Right ventricle myocardium superior (tissue), 1 donor: ENCODE data around the gene POGLUT3. TPM values are rescaled to one million over a fixed set of nuclear protein-coding genes. Genes with fewer than 3 reads are reported as not detected.

Source experiments
- ATAC-seq: fragments of 200-7000 bp; cut with Tn5 transposase; one replicate; pipeline ENCODE4 v1.9.1; 2020; ENCODE audit warnings: mild to moderate bottlenecking; ENCODE audit not compliant: poor library complexity
- DNase-seq: peaks from one replicate; pipeline ENCODE4 v3.0.0-alpha.2; 2020
- intact Hi-C: fragments of 100-400 bp; cut with DNase I; formaldehyde crosslinking; loops from one replicate; pipeline ENCODE4 v1.11.2; 2022
- long read RNA-seq: library from polyadenylated mRNA; unstranded; transcript quantifications from one replicate; pipeline ENCODE4 v2.0.0, GENCODE V29; 2021
- total RNA-seq: library from RNA; stranded (reverse); fragmentation: NEBNext Ultra II Directional; extraction: Animal tissue kit (Norgen Biotek cat#: 25700); gene quantifications from one replicate; pipeline ENCODE4 v1.2.1, GENCODE V29; 2021
- donor health status: DM: no; HTN: yes; CAD: no; lungs with severe emphysema.

Gene POGLUT3, protein sequence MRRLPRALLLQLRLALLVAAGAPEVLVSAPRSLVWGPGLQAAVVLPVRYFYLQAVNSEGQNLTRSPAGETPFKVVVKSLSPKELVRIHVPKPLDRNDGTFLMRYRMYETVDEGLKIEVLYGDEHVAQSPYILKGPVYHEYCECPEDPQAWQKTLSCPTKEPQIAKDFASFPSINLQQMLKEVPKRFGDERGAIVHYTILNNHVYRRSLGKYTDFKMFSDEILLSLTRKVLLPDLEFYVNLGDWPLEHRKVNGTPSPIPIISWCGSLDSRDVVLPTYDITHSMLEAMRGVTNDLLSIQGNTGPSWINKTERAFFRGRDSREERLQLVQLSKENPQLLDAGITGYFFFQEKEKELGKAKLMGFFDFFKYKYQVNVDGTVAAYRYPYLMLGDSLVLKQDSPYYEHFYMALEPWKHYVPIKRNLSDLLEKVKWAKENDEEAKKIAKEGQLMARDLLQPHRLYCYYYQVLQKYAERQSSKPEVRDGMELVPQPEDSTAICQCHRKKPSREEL
- total RNA-seq = 11.3 TPM
- long read RNA-seq, full-length matches to known transcripts = 6 of 7 reads
- long read RNA-seq, partial matches to known transcripts = 1 of 7 reads
- long read RNA-seq, other reads (novel, unspliced or antisense) = 0 of 7 reads

DNA sequence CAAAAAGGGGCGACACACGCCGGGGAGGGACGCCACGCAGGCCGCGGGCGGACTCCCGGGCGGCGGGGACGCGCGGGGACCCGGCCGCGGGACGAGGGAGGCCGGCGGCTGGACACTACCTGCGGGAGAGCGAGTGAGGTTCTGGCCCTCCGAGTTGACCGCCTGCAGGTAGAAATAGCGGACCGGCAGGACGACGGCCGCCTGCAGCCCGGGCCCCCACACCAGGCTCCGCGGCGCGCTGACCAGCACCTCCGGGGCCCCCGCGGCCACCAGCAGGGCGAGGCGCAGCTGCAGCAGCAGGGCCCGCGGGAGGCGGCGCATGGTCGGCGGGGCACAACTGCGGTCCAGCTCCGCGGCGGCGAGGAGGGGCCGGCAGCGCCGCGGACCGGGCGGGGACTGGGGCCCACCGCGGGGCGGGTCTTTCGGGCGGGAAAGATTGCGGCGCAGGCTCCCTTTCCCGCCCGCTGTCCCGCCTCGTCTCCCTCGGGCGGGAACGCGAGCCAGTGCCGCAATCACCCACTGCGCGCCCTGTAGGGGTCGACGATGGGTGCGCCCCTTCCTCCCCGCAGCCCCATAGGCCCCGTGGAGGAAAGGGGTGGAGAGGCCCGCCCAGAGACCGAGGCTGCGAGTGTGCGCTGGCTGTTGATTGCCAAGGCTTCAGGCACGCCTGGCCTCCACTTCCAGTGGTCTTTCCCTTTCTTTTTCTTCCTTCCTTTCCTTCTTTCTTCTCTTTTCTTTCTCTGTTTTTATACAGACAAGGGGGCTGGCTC lies at the start of gene POGLUT3:
TSS of gene POGLUT3 (minus strand) at position 339 of the 770 bp plus-strand sequence. CDS start at position 321, 18 bp downstream.
- ATAC-seq (peak; percentile 92), DNase-seq (peak; percentile 77)
- intact Hi-C loops = loop anchor here (10.0 kb wide), 1 partner anchor 157 kb away; no protein-coding TSS in a partner anchor

DNA sequence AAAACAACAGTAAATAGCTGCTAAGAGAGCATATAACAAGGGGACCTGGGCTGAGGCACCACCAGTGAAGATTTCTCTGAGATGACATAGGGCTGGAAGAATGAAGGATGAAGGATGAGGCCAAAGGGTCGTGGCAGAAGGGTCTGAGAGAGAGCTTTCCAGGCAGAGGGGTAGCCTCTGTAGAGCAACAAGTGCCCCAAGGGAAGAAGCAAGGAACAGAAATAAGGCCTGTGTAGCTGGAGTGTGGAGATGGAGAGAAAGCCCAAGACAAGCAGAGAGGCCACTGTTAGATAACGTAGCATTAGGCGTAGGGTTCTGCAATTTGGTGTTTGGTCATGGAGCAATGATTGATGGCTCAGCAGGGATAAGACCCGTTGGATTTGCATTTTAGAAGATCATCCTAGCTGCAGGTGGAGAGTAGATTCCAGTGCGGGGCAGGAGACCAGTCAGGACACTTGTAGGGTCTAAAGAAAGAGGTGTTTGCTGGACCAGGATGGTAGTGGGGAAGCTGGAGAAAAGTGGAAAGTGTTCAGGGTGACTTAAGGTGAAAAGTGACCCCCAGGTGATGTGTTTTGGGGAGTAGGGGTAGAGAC lies 47.8 kb upstream of the POGLUT3 start:
- intact Hi-C loops = no loop called here
- DNase-seq (no peak), ATAC-seq (no peak)

DNA sequence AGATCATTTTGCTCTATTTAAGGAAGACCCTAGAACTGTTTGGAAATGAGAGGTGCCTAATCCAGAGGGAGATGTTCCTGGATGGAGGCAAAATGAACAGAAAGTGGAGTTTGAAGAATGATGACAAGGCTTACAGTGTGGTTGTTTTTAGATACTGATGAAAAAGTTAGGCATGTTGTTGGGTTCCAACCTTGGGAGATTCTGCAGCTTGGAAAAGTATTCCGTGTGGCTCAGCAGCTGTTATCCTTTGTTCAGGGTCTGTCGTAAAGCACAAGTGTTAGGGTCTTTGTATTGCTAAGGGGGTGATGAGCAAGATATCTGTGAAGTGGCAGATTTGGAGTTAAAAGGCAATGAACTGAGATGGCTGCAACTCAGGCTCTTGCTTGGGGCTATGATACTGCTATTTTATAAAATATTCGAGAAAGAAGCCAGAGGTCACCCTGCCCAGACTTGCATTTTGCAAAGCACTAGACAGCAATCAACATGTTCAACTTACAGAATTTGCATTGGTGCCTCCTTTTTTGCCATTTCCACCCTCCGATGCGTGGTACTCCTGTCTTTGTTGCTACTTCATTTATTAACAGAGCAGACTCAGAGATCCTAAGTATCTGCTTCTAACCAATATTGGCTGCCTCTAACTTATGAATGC lies 45.3 kb upstream of the POGLUT3 start:
- ATAC-seq = no peak
- intact Hi-C loops = no loop called here

DNA sequence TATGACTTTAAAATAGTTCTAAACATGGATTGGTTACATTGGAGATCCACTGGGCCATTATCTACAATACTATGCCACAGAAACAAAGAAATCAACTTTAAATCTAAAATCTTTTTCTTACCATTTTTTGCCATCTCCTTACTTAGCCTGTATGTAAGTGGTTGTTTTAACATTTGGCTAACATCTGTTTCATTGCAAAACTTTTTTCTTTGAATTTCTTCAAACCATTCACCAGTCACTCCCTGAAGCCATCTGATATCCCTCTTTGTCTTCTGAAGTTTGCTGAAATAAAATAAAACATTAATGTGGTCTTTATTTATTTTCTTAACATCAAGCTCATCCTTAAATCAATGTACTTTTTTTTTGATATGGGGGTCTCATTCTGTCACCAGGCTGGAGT lies 43.3 kb upstream of the POGLUT3 start:
- ATAC-seq (no peak), DNase-seq (no peak)
- intact Hi-C loops = no loop called here

More for the DNA sequence above, 45.3 kb upstream of the POGLUT3 start:
- no peak for DNase-seq

DNA sequence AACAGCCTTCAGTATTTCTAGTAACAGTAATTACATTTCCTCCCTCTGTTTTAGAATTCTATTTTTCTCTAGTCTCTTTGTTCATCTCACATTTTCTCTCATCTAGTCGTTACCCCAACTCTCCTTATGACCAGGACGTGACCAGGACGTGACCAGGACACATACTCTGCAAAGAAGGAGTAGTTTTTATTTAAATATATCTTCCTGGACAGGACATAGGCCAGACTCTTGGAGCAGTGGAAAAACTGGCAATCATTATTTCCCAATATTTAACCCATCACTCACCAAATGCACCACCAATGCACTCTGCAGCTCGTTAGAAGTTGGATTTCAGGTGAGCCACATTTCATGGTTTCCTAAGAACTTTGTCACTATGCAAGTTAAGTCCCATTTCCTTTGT lies 40.3 kb upstream of the POGLUT3 start:
- no peak for DNase-seq

DNA sequence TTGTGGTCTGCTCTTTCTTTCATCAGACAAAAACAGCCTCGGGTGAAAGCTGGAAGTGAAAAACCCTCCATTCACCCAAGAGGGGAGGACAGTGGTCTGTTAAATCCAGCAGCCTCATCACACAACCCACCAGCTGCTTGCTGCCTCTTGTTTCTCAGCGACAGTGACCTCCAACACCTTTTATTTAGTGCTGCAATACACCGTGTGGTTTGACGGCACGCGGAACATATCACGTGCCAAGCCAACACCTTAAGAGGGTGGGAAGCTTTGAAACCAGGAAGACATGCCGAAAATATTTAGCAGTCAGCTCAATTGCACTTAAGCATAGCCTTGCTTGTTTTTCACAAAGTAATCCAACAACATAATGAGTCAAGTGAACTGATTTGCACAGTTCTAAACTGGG lies 39.8 kb upstream of the POGLUT3 start:
- ATAC-seq (peak; percentile 31), DNase-seq (no peak)
- intact Hi-C loops = no loop called here

More for the DNA sequence above, 40.3 kb upstream of the POGLUT3 start:
- ATAC-seq = no peak
- intact Hi-C loops = no loop called here

DNA sequence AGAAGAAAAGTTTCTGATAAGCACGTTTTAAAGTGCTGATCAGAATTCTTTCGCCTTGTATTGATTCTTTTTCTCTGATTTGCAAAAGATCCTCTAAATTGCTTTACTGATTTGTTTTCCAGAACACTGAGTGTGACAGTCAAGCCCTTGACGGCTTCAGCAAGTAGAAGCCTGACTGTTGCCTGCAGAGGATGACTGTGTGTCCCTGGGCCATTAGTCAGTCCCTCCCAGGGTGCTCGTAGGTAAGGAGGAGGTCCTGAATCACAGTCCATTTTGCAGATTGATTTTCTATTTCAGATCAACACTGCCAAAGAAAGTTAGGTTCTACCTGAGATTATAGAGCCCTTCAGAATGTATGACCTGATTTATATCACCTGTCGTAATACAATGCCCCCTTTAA lies 38.6 kb upstream of the POGLUT3 start:
- DNase-seq (no peak), ATAC-seq (no peak)
- intact Hi-C loops = no loop called here

DNA sequence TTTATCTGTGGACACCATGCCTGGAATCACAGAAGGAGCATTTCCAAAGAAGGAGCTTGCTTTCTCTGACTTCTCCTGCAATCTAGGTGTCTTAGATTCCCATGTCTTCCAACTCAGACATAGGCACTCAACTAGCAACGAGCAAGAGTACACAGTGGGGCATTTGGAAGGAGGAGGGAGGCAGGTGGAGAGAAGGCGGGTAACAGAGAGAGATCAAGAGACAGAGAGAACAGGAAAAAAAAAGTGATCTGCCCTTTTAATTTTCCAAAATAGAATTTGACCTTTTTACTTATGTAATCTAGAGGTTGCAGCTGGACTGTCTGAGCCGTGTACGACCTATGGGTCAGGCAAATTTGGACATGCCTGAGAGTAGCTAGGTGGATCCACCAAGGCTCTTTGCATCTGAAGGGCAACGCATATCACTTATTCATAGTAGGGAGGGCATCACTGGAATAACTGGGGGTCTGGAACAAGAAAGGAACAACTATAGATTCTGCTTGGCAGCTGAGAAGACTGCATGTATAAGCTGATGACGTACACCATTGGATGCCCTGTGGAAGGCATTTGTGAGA lies 37.3 kb upstream of the POGLUT3 start:
- no peak for ATAC-seq
- no peak for DNase-seq
- intact Hi-C loops = no loop called here

DNA sequence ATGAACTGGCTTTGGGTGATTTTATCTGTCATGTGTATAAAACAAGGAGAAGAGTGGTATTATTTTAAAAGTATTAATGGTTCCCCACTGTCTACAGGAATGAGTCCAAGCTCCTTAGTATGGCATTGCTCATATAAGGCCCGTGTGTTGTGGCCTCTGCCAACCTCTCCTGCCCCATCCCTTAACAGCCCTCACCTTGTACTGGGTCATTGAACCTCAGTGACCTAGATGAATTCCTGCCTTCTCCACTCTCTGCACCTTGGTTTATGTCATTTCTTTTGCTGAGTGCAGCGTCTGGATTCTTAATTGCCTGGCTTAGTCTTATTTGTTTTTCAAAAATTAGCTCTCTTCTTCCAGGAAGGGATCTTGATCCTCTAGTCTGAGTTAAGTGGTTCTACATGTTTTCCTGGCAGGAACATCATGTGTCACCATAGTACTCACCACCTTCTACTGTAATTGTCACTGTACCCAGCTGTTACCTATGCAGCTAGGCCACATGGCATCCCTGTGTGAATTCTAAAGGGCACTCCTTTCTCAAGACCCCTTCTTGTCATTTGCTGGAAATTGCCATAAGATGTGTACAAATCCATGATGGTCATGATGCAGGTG lies 36.2 kb upstream of the POGLUT3 start:
- intact Hi-C loops = no loop called here

DNA sequence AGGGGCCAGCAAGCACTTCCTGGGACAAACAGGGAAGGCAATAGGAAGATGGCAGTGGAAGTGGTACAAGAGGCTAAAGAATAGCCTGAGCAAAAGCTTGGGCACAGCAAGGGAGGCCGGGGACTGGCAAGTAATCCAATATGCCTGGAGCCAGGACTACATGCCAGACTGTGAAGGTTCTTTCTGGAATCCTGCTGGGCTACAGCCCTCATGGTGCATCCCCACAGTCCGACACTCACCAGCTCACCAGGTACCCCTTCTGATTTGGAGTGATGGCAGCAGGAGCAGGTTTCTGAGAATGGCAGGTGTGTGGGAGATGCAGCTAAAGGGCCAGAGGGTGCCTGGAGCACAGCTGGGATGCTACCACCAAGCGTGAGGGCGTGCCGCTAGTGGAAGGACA lies 32.2 kb upstream of the POGLUT3 start:
- intact Hi-C loops = no loop called here
- DNase-seq (no peak), ATAC-seq (no peak)

More for the DNA sequence above, 36.2 kb upstream of the POGLUT3 start:
- ATAC-seq (no peak), DNase-seq (no peak)

DNA sequence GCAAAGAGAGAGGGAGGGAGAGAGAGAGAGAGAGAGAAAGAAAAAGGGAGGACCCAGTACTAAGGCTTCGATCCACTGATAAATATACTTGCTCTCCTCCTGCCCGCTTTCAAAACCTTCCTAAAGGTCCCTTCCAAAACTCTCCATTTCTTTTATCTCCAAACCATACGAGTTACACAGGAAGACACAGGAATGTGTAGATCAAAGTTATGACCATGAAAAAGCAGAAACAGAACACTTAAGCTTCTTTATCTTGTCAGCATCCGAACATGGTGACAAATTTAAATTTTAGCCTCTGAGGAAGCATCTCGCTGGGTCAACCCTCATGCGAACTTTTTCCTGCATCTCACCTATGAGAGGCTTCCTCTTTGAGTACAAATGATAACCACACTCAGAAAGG lies 29.2 kb upstream of the POGLUT3 start:
- intact Hi-C loops = no loop called here
- DNase-seq = no peak
- no peak for ATAC-seq

DNA sequence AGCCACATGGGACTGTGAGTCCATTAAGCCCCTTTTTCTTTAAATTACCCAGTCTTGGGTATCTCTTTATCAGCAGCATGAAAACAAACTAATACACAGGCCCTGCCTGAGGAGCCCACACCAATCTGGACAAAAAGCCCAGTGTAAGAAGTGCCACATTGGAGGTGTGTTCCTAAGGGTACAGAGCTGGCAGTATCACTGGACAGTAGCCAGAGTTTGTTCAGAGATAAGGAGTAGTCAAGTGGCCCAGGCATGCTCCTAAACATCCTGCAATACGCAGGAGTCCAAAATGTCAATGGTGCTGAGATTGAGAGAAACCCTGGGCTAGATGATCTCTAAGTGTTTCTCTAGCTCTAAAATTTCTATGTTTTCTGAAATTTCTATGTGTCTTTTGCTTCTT lies 27.0 kb upstream of the POGLUT3 start:
- ATAC-seq (no peak), DNase-seq (no peak)
- intact Hi-C loops = no loop called here

DNA sequence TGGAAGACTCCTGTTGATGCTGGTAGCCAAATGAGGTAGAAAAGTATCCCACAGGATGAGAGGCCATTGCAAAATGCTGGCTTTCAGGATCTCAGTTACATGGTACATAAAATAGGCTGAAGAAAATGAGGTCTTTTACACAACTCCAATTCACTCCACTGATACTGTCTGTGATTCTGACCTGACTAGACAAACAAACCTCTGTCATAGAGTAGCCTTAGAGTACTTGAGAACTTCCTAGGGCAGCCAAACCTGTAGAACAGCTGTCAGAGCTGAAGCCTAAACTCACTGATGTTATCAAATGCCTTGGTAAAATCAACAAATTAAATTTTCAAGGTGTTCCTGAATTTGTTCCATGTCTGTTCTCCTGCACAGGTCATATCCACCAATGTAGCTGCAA lies 26.2 kb upstream of the POGLUT3 start:
- no peak for DNase-seq
- no peak for ATAC-seq
- intact Hi-C loops = no loop called here

DNA sequence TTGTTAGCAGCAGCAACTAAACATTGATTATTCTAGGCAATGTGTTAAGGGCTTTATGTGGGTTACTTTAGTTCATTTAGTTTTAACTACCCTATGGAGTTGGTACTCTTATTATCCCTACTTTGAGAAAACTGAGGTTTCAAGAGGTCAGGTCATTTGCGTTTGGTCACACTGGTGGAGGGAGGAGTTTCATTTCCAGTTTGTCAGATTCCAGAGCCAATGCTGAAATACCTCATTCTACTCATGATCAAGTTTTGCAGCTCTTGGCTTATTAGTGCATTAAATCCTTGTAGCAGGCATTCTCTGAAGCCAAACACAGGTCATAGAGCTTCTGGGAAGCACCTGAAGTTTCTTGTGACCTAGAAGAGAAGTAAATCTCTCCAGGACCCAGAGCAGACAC lies 24.1 kb upstream of the POGLUT3 start:
- ATAC-seq (no peak), DNase-seq (no peak)
- intact Hi-C loops = no loop called here

DNA sequence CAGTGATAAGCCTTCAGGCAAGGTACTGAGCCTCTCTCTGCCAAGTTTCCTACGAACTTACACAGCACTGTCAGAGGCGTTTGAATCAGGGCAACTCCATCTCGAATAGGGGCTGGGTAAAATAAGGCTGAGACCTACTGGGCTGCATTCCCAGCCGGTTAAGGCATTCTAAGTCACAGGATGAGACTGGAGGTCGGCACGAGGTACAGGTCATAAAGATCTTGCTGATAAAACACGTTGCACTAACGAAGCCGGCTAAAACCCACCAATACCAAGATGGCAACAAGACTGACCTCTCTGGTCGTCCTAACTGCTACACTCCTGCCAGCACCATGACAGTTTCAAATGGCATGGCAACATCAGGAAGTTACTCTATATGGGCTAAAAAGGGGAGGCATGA lies 20.4 kb upstream of the POGLUT3 start:
- ATAC-seq (no peak), DNase-seq (no peak)
- intact Hi-C loops = no loop called here

DNA sequence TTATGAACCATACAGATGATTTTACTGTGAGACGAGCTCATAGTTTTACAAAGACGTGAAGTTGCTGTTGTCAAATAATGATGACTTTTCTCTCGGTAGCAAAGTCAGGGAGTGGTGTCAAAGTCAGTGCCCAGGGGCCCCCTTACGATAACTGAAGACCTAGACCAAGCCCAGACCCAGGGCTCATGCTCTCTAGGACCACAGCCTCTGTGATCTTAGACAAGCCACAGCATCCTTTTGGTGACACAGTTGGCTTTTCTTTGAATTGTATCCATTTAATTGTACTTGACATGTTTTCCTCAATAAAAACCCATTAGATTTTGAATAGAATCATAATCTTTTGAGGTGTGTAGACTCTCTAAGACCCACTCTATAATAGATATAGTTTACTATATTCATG lies 17.9 kb upstream of the POGLUT3 start:
- intact Hi-C loops = no loop called here
- DNase-seq (no peak), ATAC-seq (no peak)

DNA sequence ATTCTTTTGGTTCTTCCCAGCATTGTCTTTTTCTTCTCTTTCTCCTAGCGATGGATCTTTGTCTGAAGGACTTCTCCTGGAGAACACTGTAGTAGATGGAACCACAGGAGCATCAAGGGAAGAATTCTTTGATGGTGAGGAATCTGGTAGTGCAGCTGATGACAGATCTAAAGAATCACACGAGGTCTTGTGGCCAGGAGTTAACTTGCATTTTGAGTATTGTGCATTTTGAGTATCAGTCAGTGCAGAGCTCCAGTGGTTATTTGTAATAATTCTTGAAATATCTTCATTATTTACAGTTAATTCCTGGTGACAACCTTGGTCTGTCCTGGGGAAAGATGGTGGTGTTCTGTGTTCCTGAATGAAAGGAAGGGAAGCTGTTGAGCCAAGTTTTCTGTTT lies 14.5 kb upstream of the POGLUT3 start:
- no peak for ATAC-seq
- intact Hi-C loops = no loop called here
- DNase-seq = no peak

DNA sequence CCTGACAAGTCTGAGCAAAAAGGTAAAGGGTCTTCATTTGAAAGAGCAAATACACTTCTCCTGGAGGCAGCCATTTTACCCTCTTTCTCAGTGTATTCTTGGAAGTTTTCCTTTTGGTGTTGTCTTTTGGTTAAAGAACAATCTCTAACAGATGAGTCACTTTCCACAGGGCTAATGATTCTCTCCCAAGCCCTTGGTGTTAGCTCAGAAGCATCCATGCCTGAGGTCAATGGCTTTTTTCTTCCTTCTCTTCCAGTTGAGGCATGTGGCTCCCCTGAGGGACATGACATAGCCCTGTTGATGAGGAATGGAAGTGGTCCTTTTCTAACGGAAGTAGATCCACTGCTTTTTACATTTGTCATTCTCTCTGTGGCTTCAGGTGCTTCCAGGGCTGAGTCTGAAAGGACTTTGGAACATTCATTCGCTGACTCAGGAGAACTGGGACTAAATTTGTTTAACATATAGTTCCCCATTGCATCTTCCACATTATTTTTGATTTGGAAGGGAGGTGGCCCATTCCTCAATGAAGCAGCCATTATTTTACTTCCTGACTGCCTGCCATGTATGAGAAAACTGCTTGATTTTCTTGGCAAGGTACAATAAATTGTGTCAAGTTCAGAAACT lies 13.8 kb upstream of the POGLUT3 start:
- intact Hi-C loops = no loop called here
- DNase-seq (no peak), ATAC-seq (no peak)
